Vagina (tissue), 2 donors: ENCODE data around the gene NSUN6.

Source experiments
- POLR2A ChIP-seq, 2 donors: fragments of 450-650 bp; IDR thresholded peaks; one replicate each; pipeline ENCODE4 v1.6.1; 2017; ENCODE audit warnings: antibody characterized with exemption in 2 of 2, mild to moderate bottlenecking in 2 of 2, moderate library complexity in 2 of 2
- POLR2AphosphoS5 ChIP-seq, 2 donors: sonication (generic); formaldehyde crosslinking; IDR thresholded peaks; one replicate each; pipeline ENCODE4 v1.9.0; 2017; ENCODE audit warnings: antibody characterized with exemption in 2 of 2, mild to moderate bottlenecking in 2 of 2, low read depth in 1 of 2; ENCODE audit not compliant: insufficient read depth in 1 of 2
- TF ChIP-seq, protein P1 (sequence below), 3 experiments: fragments of 450-650 bp in 2 of 3; fragments of 200-600 bp in 1 of 3; sonication (generic) in 1 of 3; IDR thresholded peaks; one replicate each; pipeline ENCODE4 v1.5.1; 2017 to 2019; ENCODE audit warnings: antibody characterized with exemption in 3 of 3, mild to moderate bottlenecking in 2 of 3, moderate library complexity in 2 of 3

DNA sequence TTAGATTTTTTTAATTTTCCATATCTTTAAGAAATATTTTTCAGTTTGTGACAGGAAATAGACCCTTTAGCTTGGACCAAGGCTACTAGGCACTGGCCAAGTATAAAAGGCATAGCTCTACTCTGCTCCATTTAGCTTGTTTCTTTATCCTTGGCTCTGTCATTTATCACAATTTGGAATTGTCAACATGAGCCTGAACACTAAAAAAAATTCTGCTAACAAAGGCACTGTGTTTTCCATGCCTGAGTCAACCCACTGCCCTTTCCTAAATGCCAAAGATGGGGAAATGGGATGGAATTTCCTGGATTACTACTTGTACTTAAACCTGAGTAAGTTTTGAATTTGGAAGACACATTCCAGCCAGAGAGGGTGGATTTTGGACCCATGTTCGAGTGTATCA, 128.4 kb downstream of the NSUN6 start:
- TF ChIP-seq, protein P1, sequence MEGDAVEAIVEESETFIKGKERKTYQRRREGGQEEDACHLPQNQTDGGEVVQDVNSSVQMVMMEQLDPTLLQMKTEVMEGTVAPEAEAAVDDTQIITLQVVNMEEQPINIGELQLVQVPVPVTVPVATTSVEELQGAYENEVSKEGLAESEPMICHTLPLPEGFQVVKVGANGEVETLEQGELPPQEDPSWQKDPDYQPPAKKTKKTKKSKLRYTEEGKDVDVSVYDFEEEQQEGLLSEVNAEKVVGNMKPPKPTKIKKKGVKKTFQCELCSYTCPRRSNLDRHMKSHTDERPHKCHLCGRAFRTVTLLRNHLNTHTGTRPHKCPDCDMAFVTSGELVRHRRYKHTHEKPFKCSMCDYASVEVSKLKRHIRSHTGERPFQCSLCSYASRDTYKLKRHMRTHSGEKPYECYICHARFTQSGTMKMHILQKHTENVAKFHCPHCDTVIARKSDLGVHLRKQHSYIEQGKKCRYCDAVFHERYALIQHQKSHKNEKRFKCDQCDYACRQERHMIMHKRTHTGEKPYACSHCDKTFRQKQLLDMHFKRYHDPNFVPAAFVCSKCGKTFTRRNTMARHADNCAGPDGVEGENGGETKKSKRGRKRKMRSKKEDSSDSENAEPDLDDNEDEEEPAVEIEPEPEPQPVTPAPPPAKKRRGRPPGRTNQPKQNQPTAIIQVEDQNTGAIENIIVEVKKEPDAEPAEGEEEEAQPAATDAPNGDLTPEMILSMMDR (IDR thresholded peaks at IDR 0.05): no peak
- TF ChIP-seq POLR2A (IDR thresholded peaks at IDR 0.05) (no peak), POLR2AphosphoS5 (IDR thresholded peaks at IDR 0.05; ENCODE audit: insufficient read depth in 1 of 2, low read depth in 1 of 2) (no peak)
